Esophagus (tissue), 2 donors: Measurements from ENCODE around the gene KRTAP9-8. TPM values are rescaled to one million over a fixed set of nuclear protein-coding genes. Genes with fewer than 3 reads are reported as not detected.
"Not testable (repeated sequence)": the region's sequence is repeated elsewhere in the genome, so short reads cannot be mapped to it uniquely, and the experiment has no call there.

ENCODE experiments used
- H3K27ac ChIP-seq, 2 donors: one replicate each; pipeline ENCODE4 v1.5.1; 2013; ENCODE audit warnings: low read depth in 2 of 2, mild to moderate bottlenecking in 2 of 2, inconsistent platforms in 1 of 2, low read length in 1 of 2, moderate library complexity in 1 of 2
- H3K27me3 ChIP-seq, 2 donors: one replicate each; pipeline ENCODE4 v1.6.1; 2013; ENCODE audit warnings: low read length in 2 of 2, control low read depth in 1 of 2, mild to moderate bottlenecking in 1 of 2; ENCODE audit not compliant: insufficient read depth in 2 of 2, control insufficient read depth in 1 of 2
- H3K36me3 ChIP-seq, 2 donors: one replicate each; pipeline ENCODE4 v1.6.1; 2013; ENCODE audit warnings: low read length in 1 of 2; ENCODE audit not compliant: control insufficient read depth in 2 of 2, insufficient read depth in 2 of 2
- H3K4me1 ChIP-seq, 2 donors: one replicate each; pipeline ENCODE4 v1.6.1; 2013; ENCODE audit warnings: low read length in 1 of 2; ENCODE audit not compliant: control insufficient read depth in 2 of 2, insufficient read depth in 2 of 2
- H3K4me3 ChIP-seq, 2 donors: one replicate each; pipeline ENCODE4 v1.5.1; 2013; ENCODE audit warnings: low read length in 2 of 2, mild to moderate bottlenecking in 2 of 2, low read depth in 1 of 2, moderate library complexity in 1 of 2
- H3K9me3 ChIP-seq, 2 donors: one replicate each; pipeline ENCODE4 v1.6.1; 2013; ENCODE audit warnings: mild to moderate bottlenecking in 2 of 2, low read depth in 1 of 2, low read length in 1 of 2, moderate library complexity in 1 of 2; ENCODE audit not compliant: control insufficient read depth in 2 of 2, insufficient read depth in 1 of 2
- WGBS, 2 donors: extraction: QIAGEN DNeasy Blood & Tissue Kit; methylation state at CpG; one replicate each; pipeline ENCODE4 v1.1.7; 2013; 5-methylcytosine and 5-hydroxymethylcytosine counted together
- polyA plus RNA-seq, 2 donors: library from polyadenylated mRNA; stranded (reverse); fragments of 200-250 nt; gene quantifications; one replicate each; pipeline ENCODE4 v1.2.3, GENCODE V29; 2013
- donor health status: healthy with polysubstance abuse.
- donor health status: Bipolar disorder and iron deficiency.

The KRTAP9-8 gene
- polyA plus RNA-seq, 2 donors, result not detected

GRCh38 chr17:41226051-41226450 lies 11.7 kb upstream of the KRTAP9-8 start:
- no peak overlapping the region for H3K27ac ChIP-seq
- H3K27me3 ChIP-seq, result no peaks in the 10 kb centered on the region
- H3K9me3 ChIP-seq, result no peaks in the 10 kb centered on the region
- no peaks in the 10 kb centered on the region for H3K4me1 ChIP-seq
- no peak overlapping the region for H3K4me3 ChIP-seq
- no peaks in the 10 kb centered on the region for H3K36me3 ChIP-seq
- WGBS, 2 donors, result 87 to 94% methylated on average over 6 of the region's 6 CpGs

GRCh38 chr17:41226598-41227095 lies 11.2 kb upstream of the KRTAP9-8 start, which contains the start of gene KRTAP9-2:
Gene KRTAP9-2 (plus strand): TSS chr17:41226648. CDS start chr17:41226655, 7 bp downstream.
- not testable (repeated sequence) for H3K27me3 ChIP-seq, H3K4me3 ChIP-seq, H3K9me3 ChIP-seq, H3K27ac ChIP-seq, H3K36me3 ChIP-seq, H3K4me1 ChIP-seq
- WGBS, 2 donors, result 73 to 79% methylated on average over 2 to 3 of the region's 4 CpGs

GRCh38 chr17:41230094-41230493 lies 7.7 kb upstream of the KRTAP9-8 start:
- Histone ChIP-seq H3K27me3 (no peaks in the 10 kb centered on the region), H3K36me3 (no peaks in the 10 kb centered on the region), H3K4me3 (no peak overlapping the region), H3K4me1 (no peaks in the 10 kb centered on the region), H3K27ac (no peak overlapping the region), H3K9me3 (no peaks in the 10 kb centered on the region)

DNA sequence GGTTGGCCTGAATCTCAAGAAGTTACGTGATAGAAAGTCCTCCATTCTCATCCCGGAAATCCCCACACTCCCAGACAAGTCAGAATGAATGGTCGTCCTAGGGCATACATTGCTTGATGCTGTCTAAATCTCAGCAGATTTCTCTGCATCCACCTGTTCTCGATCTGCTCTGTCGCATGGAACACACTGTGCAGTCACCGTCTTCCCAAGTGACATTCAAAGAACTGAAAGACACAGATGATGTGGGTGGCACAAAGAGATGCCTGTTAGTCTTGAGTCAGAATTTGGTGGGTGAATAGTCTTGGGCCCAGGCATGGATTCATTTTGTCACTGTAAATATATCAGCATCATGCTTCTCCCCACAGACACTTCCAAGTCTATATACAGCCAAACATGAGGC lies 6.1 kb upstream of the KRTAP9-8 start:
- H3K27me3 ChIP-seq, result no peaks in the 10 kb centered on the region
- H3K9me3 ChIP-seq, result no peaks in the 10 kb centered on the region
- no peak overlapping the region for H3K4me3 ChIP-seq
- no peak overlapping the region for H3K27ac ChIP-seq
- no peaks in the 10 kb centered on the region for H3K36me3 ChIP-seq
- no peaks in the 10 kb centered on the region for H3K4me1 ChIP-seq
- WGBS, 2 donors, result 88% methylated on average over 6 of the region's 6 CpGs

GRCh38 chr17:41232399-41233105 lies 5.2 kb upstream of the KRTAP9-8 start, which contains the start of gene KRTAP9-3:
Gene KRTAP9-3 (plus strand): TSS chr17:41232449. CDS start chr17:41232502, 53 bp downstream.
- 86 to 88% methylated on average over 1 of the region's 1 CpG for WGBS, 2 donors
- H3K9me3 ChIP-seq, result not testable (repeated sequence)

GRCh38 chr17:41237116-41237515 lies 683 bp upstream of the KRTAP9-8 start:
- H3K27me3 ChIP-seq, H3K9me3 ChIP-seq, H3K36me3 ChIP-seq, H3K4me1 ChIP-seq, H3K27ac ChIP-seq, H3K4me3 ChIP-seq: not testable (repeated sequence)
- WGBS, 2 donors, result 79 to 82% methylated on average over 4 of the region's 4 CpGs

More at GRCh38 chr17:41232399-41233105, 5.2 kb upstream of the KRTAP9-8 start, which contains the start of gene KRTAP9-3:
- not testable (repeated sequence) for H3K27ac ChIP-seq, H3K4me3 ChIP-seq, H3K27me3 ChIP-seq, H3K36me3 ChIP-seq, H3K4me1 ChIP-seq

GRCh38 chr17:41246995-41247787 lies 9.4 kb downstream of the KRTAP9-8 start:
- not testable (repeated sequence) for H3K4me1 ChIP-seq, H3K9me3 ChIP-seq, H3K36me3 ChIP-seq, H3K4me3 ChIP-seq, H3K27ac ChIP-seq, H3K27me3 ChIP-seq
- 48 to 64% methylated on average over 2 of the region's 2 CpGs for WGBS, 2 donors

GRCh38 chr17:41249637-41250240 lies 11.9 kb downstream of the KRTAP9-8 start, which contains the start of gene KRTAP9-4:
Gene KRTAP9-4 (plus strand): TSS chr17:41249687. CDS start chr17:41249721, 34 bp downstream.
- H3K27ac ChIP-seq, H3K4me1 ChIP-seq, H3K4me3 ChIP-seq, H3K27me3 ChIP-seq, H3K9me3 ChIP-seq, H3K36me3 ChIP-seq: not testable (repeated sequence)
- 64 to 74% methylated on average over 2 of the region's 2 CpGs for WGBS, 2 donors

GRCh38 chr17:41251261-41251660 lies 13.5 kb downstream of the KRTAP9-8 start:
- WGBS, 2 donors, result 85 to 93% methylated on average over 1 of the region's 1 CpG

More at GRCh38 chr17:41251261-41251660, 13.5 kb downstream of the KRTAP9-8 start:
- no peaks in the 10 kb centered on the region for H3K36me3 ChIP-seq
- H3K4me1 ChIP-seq, result no peaks in the 10 kb centered on the region
- H3K27me3 ChIP-seq, result no peaks in the 10 kb centered on the region
- H3K4me3 ChIP-seq, result no peak overlapping the region
- no peak overlapping the region for H3K27ac ChIP-seq
- no peaks in the 10 kb centered on the region for H3K9me3 ChIP-seq
